GM12864 (cell line): ENCODE results near the gene PPP6R3.
"Not testable (repeated sequence)": the region's sequence is repeated elsewhere in the genome, so short reads cannot be mapped to it uniquely, and the experiment has no call there.

Experiments used
- DNase-seq: peaks from one replicate; pipeline ENCODE4 v3.0.0-alpha.2; 2011; ENCODE audit warnings: low read depth
- H3K4me3 ChIP-seq: 2 replicates; pipeline ENCODE4 v1.5.1; 2011; ENCODE audit warnings: mild to moderate bottlenecking, low read depth, low read length, control low read depth
- CTCF ChIP-seq: IDR thresholded peaks from 2 replicates; pipeline ENCODE4 v1.5.1; 2011; ENCODE audit warnings: low read depth, mild to moderate bottlenecking, moderate library complexity, low read length, control low read depth, inconsistent platforms; ENCODE audit errors: missing control alignments

Gene PPP6R3

GRCh38 chr11:68429661-68430060 lies 30.9 kb upstream of the PPP6R3 start:
- TF ChIP-seq CTCF, result no peak
- H3K4me3 ChIP-seq, result no peak overlapping the region
- DNase-seq, result no peak

DNA sequence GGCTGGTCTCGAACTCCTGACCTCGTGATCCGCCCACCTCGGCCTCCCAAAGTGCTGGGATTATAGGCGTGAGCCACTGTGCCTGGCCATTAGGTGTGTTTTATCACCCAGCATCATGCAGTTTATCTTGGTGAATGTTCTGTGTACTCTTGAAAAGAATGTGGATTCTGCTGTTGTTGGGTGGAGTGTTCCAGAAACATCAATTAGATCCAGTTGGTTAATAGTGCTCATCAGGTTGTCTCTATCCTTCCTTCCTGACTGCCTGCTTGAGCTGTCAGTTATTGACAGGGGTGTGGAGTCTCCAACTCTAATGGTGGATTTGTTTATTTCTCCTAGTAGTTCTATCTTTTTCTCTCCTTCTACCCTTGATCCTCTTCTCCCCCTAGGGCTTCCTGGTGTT lies 30.2 kb upstream of the PPP6R3 start:
- TF ChIP-seq CTCF, result no peak
- H3K4me3 ChIP-seq, result no peak overlapping the region
- no peak for DNase-seq

DNA sequence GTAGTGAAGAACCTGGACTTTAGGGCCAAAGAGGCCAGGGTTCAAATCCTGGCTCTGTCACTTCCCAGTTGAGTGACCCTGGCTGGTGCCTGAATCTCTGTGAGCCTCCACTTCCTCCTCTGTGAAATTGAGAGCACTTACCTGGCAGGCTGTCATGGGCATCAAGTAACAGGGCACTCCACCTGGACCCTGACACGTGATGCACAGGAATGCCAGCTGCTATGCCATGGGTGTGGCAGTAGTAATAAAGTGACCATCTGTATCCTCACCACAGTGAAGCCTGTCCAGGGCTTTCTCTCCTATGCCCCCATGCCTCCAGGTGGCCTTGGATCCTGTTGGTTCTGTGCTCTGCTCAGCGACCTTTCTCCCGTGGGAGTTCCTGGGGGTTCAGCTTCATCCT lies 29.8 kb upstream of the PPP6R3 start:
- no peak overlapping the region for H3K4me3 ChIP-seq
- DNase-seq, result no peak
- no peak for TF ChIP-seq CTCF

DNA sequence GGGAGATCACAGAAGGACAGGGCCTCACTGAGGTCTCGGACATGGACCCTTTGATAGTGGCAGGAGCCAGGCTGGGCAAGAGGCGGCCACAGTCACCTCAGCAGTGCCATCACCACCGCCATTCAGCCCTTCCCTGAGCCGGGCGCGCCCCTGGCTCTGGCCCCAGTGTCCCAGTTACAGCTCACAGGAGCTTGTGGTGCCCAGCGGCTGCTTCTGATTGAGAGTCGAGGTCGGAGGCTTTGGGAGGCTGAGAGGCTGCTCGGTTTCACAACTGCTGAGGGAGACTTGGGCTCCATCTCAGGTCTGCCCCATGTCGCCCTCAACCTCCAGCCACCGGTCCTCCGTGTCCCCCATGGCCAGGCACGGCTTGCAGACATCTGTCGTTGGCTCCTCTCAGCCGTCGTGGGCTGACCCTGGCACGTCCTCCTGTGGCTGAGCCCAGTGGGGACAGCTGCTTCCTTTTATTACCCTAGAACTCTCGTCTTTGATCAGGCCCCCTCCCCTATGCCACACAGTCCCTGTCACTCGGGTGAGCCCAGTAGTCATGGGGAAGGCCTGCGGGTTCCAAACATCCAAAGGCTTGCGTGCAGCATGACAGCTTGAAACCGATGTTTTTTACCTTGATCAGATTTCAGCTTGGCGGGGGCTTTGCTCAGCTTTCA lies 28.4 kb upstream of the PPP6R3 start:
- no peak for DNase-seq
- TF ChIP-seq CTCF, result no peak
- H3K4me3 ChIP-seq, result no peak overlapping the region

- TF ChIP-seq CTCF, result no peak
- no peak for DNase-seq
- no peak overlapping the region for H3K4me3 ChIP-seq
Measured at GRCh38 chr11:68432874-68433273, 27.7 kb upstream of the PPP6R3 start.

GRCh38 chr11:68433541-68433940 lies 27.0 kb upstream of the PPP6R3 start:
- no peak for DNase-seq
- TF ChIP-seq CTCF, result no peak
- H3K4me3 ChIP-seq, result no peak overlapping the region

DNA sequence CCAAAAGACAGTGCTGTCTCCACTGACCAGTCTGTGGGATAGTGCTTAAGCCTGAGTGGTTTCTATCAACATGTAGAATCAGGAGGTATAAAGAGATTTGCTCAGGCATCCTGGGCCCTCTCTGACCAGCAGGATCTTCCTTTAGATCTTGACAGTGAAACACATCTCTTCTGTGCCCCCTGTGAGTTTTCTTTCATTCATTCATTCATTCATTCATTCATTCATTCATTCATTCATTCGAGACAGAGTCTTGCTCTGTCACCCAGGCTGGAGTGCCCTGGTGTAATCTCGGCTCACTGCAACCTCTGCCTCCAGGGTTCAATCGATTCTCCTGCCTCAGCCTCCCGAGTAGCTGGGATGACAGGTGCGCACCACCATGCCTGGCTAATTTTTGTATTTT lies 26.4 kb upstream of the PPP6R3 start:
- DNase-seq, H3K4me3 ChIP-seq: not testable (repeated sequence)
